IMR-90 (cell line): ENCODE results near the gene RBP5. TPM values are rescaled to one million over a fixed set of nuclear protein-coding genes. Genes with fewer than 3 reads are reported as not detected.

Experiments
- ATAC-seq: fragments of 200-7000 bp; cut with Tn5 transposase; 2 replicates; pipeline ENCODE4 v1.9.1; 2020; ENCODE audit warnings: low read depth, mild to moderate bottlenecking, moderate library complexity
- Bru-seq: library from RNA; stranded (reverse); fragments of 400-500 nt; gene quantifications from one replicate; lab custom pipeline; 2021; lab: Mats Ljungman, UMichigan
- BruChase-seq, 2 experiments: library from RNA; stranded (reverse); fragments of 400-500 nt; gene quantifications; one replicate each; lab custom pipeline; 2021; lab: Mats Ljungman, UMichigan
- BruUV-seq: library from RNA; stranded (reverse); fragments of 400-500 nt; replicated peaks from 2 replicates; lab custom pipeline; 2021; lab: Mats Ljungman, UMichigan
- CTCF ChIA-PET: fragments of 300-600 bp; formaldehyde crosslinking; extraction: SDS; loops from one replicate; lab custom pipeline; 2021; ENCODE audit warnings: antibody characterized with exemption; lab: Yijun Ruan, JAX
- POLR2A ChIA-PET: fragments of 300-600 bp; sonication (Branson Sonifier 250); formaldehyde crosslinking; loops from one replicate; lab custom pipeline; 2022; ENCODE audit warnings: antibody characterized with exemption; ENCODE audit not compliant: unreplicated experiment; lab: Charles Lee
- DNase-seq: peaks from one replicate; pipeline ENCODE4 v3.0.0; 2013
- H2AFZ ChIP-seq: replicated peaks from 2 replicates; pipeline ENCODE3; 2013; ENCODE audit warnings: low read length, mild to moderate bottlenecking; ENCODE audit not compliant: poor library complexity
- H2AK5ac ChIP-seq: 2 replicates; pipeline ENCODE4 v1.6.1; 2013; ENCODE audit warnings: low read depth, low read length, inconsistent platforms
- H2AK9ac ChIP-seq: replicated peaks from 2 replicates; pipeline ENCODE3; 2013; ENCODE audit warnings: mild to moderate bottlenecking, low read depth, low read length, moderate library complexity; ENCODE audit not compliant: poor library complexity
- H2BK120ac ChIP-seq: 2 replicates; pipeline ENCODE4 v1.6.1; 2013; ENCODE audit warnings: low read depth, low read length, inconsistent platforms
- H2BK15ac ChIP-seq: 3 replicates; pipeline ENCODE4 v1.6.1; 2013; ENCODE audit warnings: low read depth, low read length, inconsistent platforms
- H2BK20ac ChIP-seq: 2 replicates; pipeline ENCODE4 v1.6.1; 2013; ENCODE audit warnings: low read depth, mild to moderate bottlenecking, inconsistent platforms, low read length, moderate library complexity
- H2BK5ac ChIP-seq: 2 replicates; pipeline ENCODE4 v1.6.1; 2013; ENCODE audit warnings: mild to moderate bottlenecking, low read depth, low read length, inconsistent platforms; ENCODE audit not compliant: poor library complexity, severe bottlenecking
- H3K14ac ChIP-seq: replicated peaks from 2 replicates; pipeline ENCODE4 v1.6.1; 2013; ENCODE audit warnings: low read depth, low read length, inconsistent platforms
- H3K18ac ChIP-seq: 2 replicates; pipeline ENCODE4 v1.6.1; 2013; ENCODE audit warnings: low read depth, low read length, control low read depth
- H3K23ac ChIP-seq: 2 replicates; pipeline ENCODE4 v1.6.1; 2013; ENCODE audit warnings: low read depth, low read length, inconsistent platforms
- H3K27ac ChIP-seq: 2 replicates; pipeline ENCODE4 v1.5.1; 2013; ENCODE audit warnings: mild to moderate bottlenecking, control low read depth, low read length; ENCODE audit not compliant: insufficient read depth
- H3K27me3 ChIP-seq: 2 replicates; pipeline ENCODE4 v1.6.1; 2013; ENCODE audit warnings: low read length; ENCODE audit not compliant: control insufficient read depth, insufficient read depth
- H3K36me3 ChIP-seq: 2 replicates; pipeline ENCODE4 v1.6.1; 2013; ENCODE audit warnings: low read length, mixed read lengths; ENCODE audit not compliant: control insufficient read depth, insufficient read depth
- H3K4ac ChIP-seq: 2 replicates; pipeline ENCODE4 v1.6.1; 2013; ENCODE audit warnings: low read depth, low read length, inconsistent platforms
- H3K4me1 ChIP-seq: 2 replicates; pipeline ENCODE4 v1.6.1; 2013; ENCODE audit warnings: low read length, mixed read lengths; ENCODE audit not compliant: control insufficient read depth, insufficient read depth
- H3K4me2 ChIP-seq: 2 replicates; pipeline ENCODE4 v1.6.1; 2013; ENCODE audit warnings: low read depth, mild to moderate bottlenecking, control low read depth, low read length, moderate library complexity
- H3K4me3 ChIP-seq: 2 replicates; pipeline ENCODE4 v1.5.1; 2013; ENCODE audit warnings: low read depth, mild to moderate bottlenecking, control low read depth, low read length, moderate library complexity; ENCODE audit not compliant: insufficient read depth
- H3K56ac ChIP-seq: 2 replicates; pipeline ENCODE4 v1.6.1; 2013; ENCODE audit warnings: low read length, inconsistent platforms; ENCODE audit not compliant: insufficient read depth; ENCODE audit errors: extremely low read depth
- H3K79me1 ChIP-seq, 2 experiments: 2 replicates each; pipeline ENCODE4 v1.6.1; 2013; ENCODE audit warnings: low read length in 2 of 2, inconsistent platforms in 1 of 2, low read depth in 1 of 2
- H3K9ac ChIP-seq: 2 replicates; pipeline ENCODE4 v1.6.1; 2013; ENCODE audit warnings: low read depth, low read length, control low read depth
- H3K9me1 ChIP-seq: 2 replicates; pipeline ENCODE4 v1.6.1; 2013; ENCODE audit warnings: low read length, inconsistent platforms; ENCODE audit not compliant: insufficient read depth
- H3K9me3 ChIP-seq: 2 replicates; pipeline ENCODE4 v1.6.1; 2013; ENCODE audit warnings: low read length; ENCODE audit not compliant: control insufficient read depth, insufficient read depth
- H4K20me1 ChIP-seq: 2 replicates; pipeline ENCODE4 v1.6.1; 2013; ENCODE audit warnings: low read length, inconsistent platforms; ENCODE audit not compliant: insufficient read depth
- H4K5ac ChIP-seq: 2 replicates; pipeline ENCODE4 v1.6.1; 2013; ENCODE audit warnings: mild to moderate bottlenecking, low read depth, low read length, control low read depth
- H4K8ac ChIP-seq, 2 experiments: 2 replicates each; pipeline ENCODE4 v1.6.1; 2013; ENCODE audit warnings: low read depth in 2 of 2, low read length in 2 of 2, control low read depth in 1 of 2, inconsistent platforms in 1 of 2
- H4K91ac ChIP-seq: 2 replicates; pipeline ENCODE4 v1.6.1; 2013; ENCODE audit warnings: low read depth, low read length, inconsistent platforms; ENCODE audit not compliant: insufficient read depth
- POLR2A ChIP-seq: IDR thresholded peaks from 2 replicates; pipeline ENCODE4 v1.6.1; 2012; ENCODE audit warnings: mild to moderate bottlenecking, low read depth, low read length
- RAD21 ChIP-seq: IDR thresholded peaks from 2 replicates; pipeline ENCODE4 v1.6.1; 2012; ENCODE audit warnings: low read length, improper control_type of control experiment
- WGBS, 2 experiments: methylation state at CpG; one replicate each; pipeline versions ENCODE4 v1.1.5 to v1.1.7; 2013; ENCODE audit warnings: missing lambda C conversion rate in 2 of 2; ENCODE audit not compliant: insufficient read length in 1 of 2; ENCODE audit errors: extremely low coverage in 2 of 2; 5-methylcytosine and 5-hydroxymethylcytosine counted together
- dilution Hi-C: fragments of 300-500 bp; cut with HindIII; formaldehyde crosslinking; loops from one replicate; pipeline ENCODE4 v1.14.3; 2018; ENCODE audit warnings: low sequenced_read_pairs; ENCODE audit not compliant: unreplicated experiment
- in situ Hi-C: fragments of 300-500 bp; cut with MboI; formaldehyde crosslinking; loops from 3 replicates; pipeline ENCODE4 v1.14.3; 2019; ENCODE audit warnings: low sequenced_read_pairs, inconsistent platforms, mixed read lengths
- intact Hi-C: fragments of 100-400 bp; cut with micrococcal nuclease; formaldehyde crosslinking; loops from 2 replicates; pipeline ENCODE4 v1.10.0; 2022
- long read RNA-seq: library from polyadenylated mRNA; unstranded; transcript quantifications from one replicate; pipeline ENCODE4 v2.0.0, GENCODE V29; 2021; ENCODE audit not compliant: unreplicated experiment
- polyA plus RNA-seq, 3 experiments: library from polyadenylated mRNA; depleted of rRNA; stranded (reverse); fragments of >200 nt; gene quantifications; 2 replicates each; pipeline ENCODE4 v1.2.3, GENCODE V29; 2012; ENCODE audit warnings: low replicate concordance in 1 of 3
- total RNA-seq: library from RNA; depleted of rRNA; stranded (reverse); fragments of >200 nt; gene quantifications from 2 replicates; pipeline ENCODE4 v1.2.3, GENCODE V29; 2012; rRNA removed

The RBP5 gene
- total RNA-seq (not detected in 2 replicates), polyA plus RNA-seq (2012; rRNA removed) (0.15 TPM in 1 of 2 replicates, not detected in the other), Bru-seq, nascent RNA (percentile 11 among the genes with signal in this experiment), BruChase-seq, experiment 1, labeled RNA remaining after a 6-hour chase (percentile 11 among the genes with signal in this experiment), BruChase-seq, experiment 2, labeled RNA remaining after a 2-hour chase (not detected)
- polyA plus RNA-seq (2012; cell fraction: cytosol; rRNA removed): not detected in 2 replicates
- polyA plus RNA-seq (2012; cell fraction: nucleus; rRNA removed; ENCODE audit: low replicate concordance): 0.38 and 1.1 TPM in 2 replicates
- long read RNA-seq, partial matches to known transcripts: 0 of 5 reads
- long read RNA-seq, other reads (novel, unspliced or antisense): 5 of 5 reads

- Histone ChIP-seq H2AFZ (peak within 1 kb of the TSS; percentile 98), H2AK5ac (peak within 1 kb of the TSS; percentile 61; the same call in 1 of the 2 replicates), H4K91ac (peak within 1 kb of the TSS; percentile 49; the same call in 1 of the 2 replicates), H3K23ac (peak within 1 kb of the TSS; percentile 79), H3K79me1 (0 out of 4 replicates have a peak, but pooled peaks cover 0 to 6% of the 10 kb centered on the region in 2 experiments), H3K9me3 (no peaks in the 10 kb centered on the region), H2AK9ac (peak within 1 kb of the TSS; percentile 89), H3K18ac (no peak within 1 kb of the TSS), H4K8ac (peak within 1 kb of the TSS; percentile 36 to 79; a peak in 2 of 4 replicates), H4K5ac (peak within 1 kb of the TSS; percentile 1), H2BK15ac (no peak within 1 kb of the TSS), H3K4me2 (peak within 1 kb of the TSS; percentile 94), H3K27me3 (no peaks in the 10 kb centered on the region), H3K4ac (peak within 1 kb of the TSS; percentile 52), H2BK120ac (no peak within 1 kb of the TSS), H3K36me3 (peaks cover 5% of the 10 kb centered on the region; the same call in 1 of the 2 replicates), H3K9me1 (peaks cover 5% of the 10 kb centered on the region; the same call in 1 of the 2 replicates), H3K27ac (no peak within 1 kb of the TSS; the same call in 1 of the 2 replicates), H2BK5ac (no peak within 1 kb of the TSS), H3K9ac (peak within 1 kb of the TSS; percentile 4), H3K56ac (no peak within 1 kb of the TSS), H3K4me3 (peak within 1 kb of the TSS; percentile 81), H2BK20ac (no peak within 1 kb of the TSS), H3K14ac (peak within 1 kb of the TSS; percentile 17; the same call in 1 of the 2 replicates), H3K4me1 (peaks cover 6% of the 10 kb centered on the region; the same call in 1 of the 2 replicates), H4K20me1 (no peaks in the 10 kb centered on the region)
- WGBS, 2 experiments: 50% methylated on average over 1 of the region's 7 CpGs; no CpG with 5 or more reads in 1 of the 2 experiments
- intact Hi-C loops (no loop called here), dilution Hi-C loops (no loop called here), in situ Hi-C loops (no loop called here)
- no peak for ATAC-seq
- ChIA-PET POLR2A (no interaction called here), CTCF (no interaction called here)
- no peak for DNase-seq
- TF ChIP-seq RAD21 (no peak), POLR2A (no peak)
- no TSS peak for BruUV-seq
These were observed at the start of gene RBP5 for GRCh38 chr12:7128681-7129286. TSS of gene RBP5 (minus strand) at chr12:7128889. CDS start at chr12:7128775, 114 bp downstream.
